SU-DHL-6 (cell line): ENCODE data around the gene NRSN2.
A peak's percentile ranks its signal among the peaks of the same experiment; 100 is the strongest.

Experiments used
- H2AFZ ChIP-seq: fragments of 200-600 bp; sonication (generic); 2 replicates; pipeline ENCODE4 v1.6.1; 2014; ENCODE audit warnings: low read depth, mild to moderate bottlenecking, moderate library complexity, mixed read lengths, antibody characterized with exemption, low read length; ENCODE audit not compliant: severe bottlenecking
- H3F3A ChIP-seq: fragments of 200-600 bp; shearing (Covaris generic); 2 replicates; pipeline ENCODE4 v1.6.0; 2016; ENCODE audit warnings: antibody characterized with exemption, mild to moderate bottlenecking; ENCODE audit not compliant: insufficient read depth
- H3K27ac ChIP-seq: fragments of 200-600 bp; sonication (generic); 2 replicates; pipeline ENCODE4 v1.5.1; 2016; ENCODE audit warnings: low read depth, mild to moderate bottlenecking, low read length, moderate library complexity, mixed read lengths
- H3K27me3 ChIP-seq: fragments of 200-600 bp; sonication (generic), shearing (Covaris generic); 2 replicates; pipeline ENCODE4 v1.6.0; 2014; ENCODE audit warnings: mild to moderate bottlenecking, low read length
- H3K36me3 ChIP-seq: fragments of 200-600 bp; sonication (generic); 2 replicates; pipeline ENCODE4 v1.6.1; 2014; ENCODE audit warnings: mild to moderate bottlenecking, low read length, mixed read lengths
- H3K4me2 ChIP-seq: fragments of 300-600, 200-600 bp; shearing (Covaris generic), sonication (generic); 2 replicates; pipeline ENCODE4 v1.6.0; 2014; ENCODE audit warnings: low read length, low read depth, mild to moderate bottlenecking; ENCODE audit not compliant: poor library complexity, severe bottlenecking
- H3K4me3 ChIP-seq: fragments of 200-600 bp; sonication (generic); 2 replicates; pipeline ENCODE4 v1.5.1; 2014; ENCODE audit warnings: antibody characterized with exemption, low read length, mild to moderate bottlenecking, mixed read lengths; ENCODE audit not compliant: insufficient read depth, poor library complexity, severe bottlenecking
- H3K79me2 ChIP-seq: fragments of 200-600 bp; sonication (generic); 2 replicates; pipeline ENCODE4 v1.6.1; 2014; ENCODE audit warnings: mild to moderate bottlenecking, low read length, moderate library complexity; ENCODE audit not compliant: insufficient read depth
- H3K9ac ChIP-seq: fragments of 200-600 bp; sonication (generic); 2 replicates; pipeline ENCODE4 v1.7.0; 2014; ENCODE audit warnings: mild to moderate bottlenecking, low read length
- H3K9me2 ChIP-seq: fragments of 200-600 bp; sonication (generic); replicated peaks from 2 replicates; pipeline ENCODE4 v1.6.1; 2014; ENCODE audit warnings: low read length; ENCODE audit not compliant: insufficient read depth
- H3K9me3 ChIP-seq: fragments of 200-600 bp; sonication (generic); 2 replicates; pipeline ENCODE4 v1.6.1; 2014; ENCODE audit warnings: low read length, mixed read lengths; ENCODE audit not compliant: insufficient read depth
- H4K20me1 ChIP-seq: fragments of 200-600 bp; sonication (generic); 2 replicates; pipeline ENCODE4 v1.6.1; 2014; ENCODE audit warnings: low read depth, mild to moderate bottlenecking, antibody characterized with exemption, low read length, moderate library complexity, mixed read lengths
- EZH2phosphoT487 ChIP-seq: fragments of 200-600 bp; sonication (generic), shearing (Covaris generic); conservative IDR thresholded peaks from 2 replicates; pipeline ENCODE4 v1.6.1; 2018; ENCODE audit warnings: mild to moderate bottlenecking, antibody characterized with exemption, low read length, moderate library complexity, mixed read lengths
- TF ChIP-seq, protein P1 (sequence below): fragments of 200-600 bp; sonication (generic); IDR thresholded peaks from one replicate; pipeline ENCODE4 v1.5.1; 2017; ENCODE audit warnings: antibody characterized with exemption, mild to moderate bottlenecking, low read length, moderate library complexity; ENCODE audit not compliant: insufficient read depth, poor library complexity, severe bottlenecking

Gene NRSN2

DNA sequence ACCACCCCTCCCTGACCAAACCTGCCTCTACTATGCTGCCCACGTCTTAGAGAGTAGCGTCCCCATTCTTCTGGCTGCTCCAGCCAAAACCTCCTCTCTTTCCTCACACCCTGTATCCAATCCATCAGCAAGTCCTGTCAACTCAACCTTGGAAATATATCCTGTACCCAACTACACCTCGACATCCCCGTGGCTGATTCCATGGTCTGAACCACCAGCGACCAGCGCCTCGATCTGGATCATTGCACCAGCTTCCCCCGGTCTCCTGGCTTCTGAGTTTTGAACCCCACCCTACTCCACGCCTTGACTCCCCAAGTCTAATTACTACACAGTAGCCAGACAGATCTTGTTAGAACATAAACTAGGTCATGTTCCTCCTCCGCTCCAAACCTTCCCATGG is 9.8 kb downstream of the NRSN2 start:
- no peak overlapping the region for H3K27ac ChIP-seq
- H3K9me3 ChIP-seq: no peaks in the 10 kb centered on the region
- no peaks in the 10 kb centered on the region for H3K36me3 ChIP-seq
- no peak overlapping the region for H3K4me2 ChIP-seq
- H2AFZ ChIP-seq: no peak overlapping the region
- no peak overlapping the region for H3K4me3 ChIP-seq
- no peaks in the 10 kb centered on the region for H3K27me3 ChIP-seq
- no peaks in the 10 kb centered on the region for H3F3A ChIP-seq
- TF ChIP-seq, protein P1, sequence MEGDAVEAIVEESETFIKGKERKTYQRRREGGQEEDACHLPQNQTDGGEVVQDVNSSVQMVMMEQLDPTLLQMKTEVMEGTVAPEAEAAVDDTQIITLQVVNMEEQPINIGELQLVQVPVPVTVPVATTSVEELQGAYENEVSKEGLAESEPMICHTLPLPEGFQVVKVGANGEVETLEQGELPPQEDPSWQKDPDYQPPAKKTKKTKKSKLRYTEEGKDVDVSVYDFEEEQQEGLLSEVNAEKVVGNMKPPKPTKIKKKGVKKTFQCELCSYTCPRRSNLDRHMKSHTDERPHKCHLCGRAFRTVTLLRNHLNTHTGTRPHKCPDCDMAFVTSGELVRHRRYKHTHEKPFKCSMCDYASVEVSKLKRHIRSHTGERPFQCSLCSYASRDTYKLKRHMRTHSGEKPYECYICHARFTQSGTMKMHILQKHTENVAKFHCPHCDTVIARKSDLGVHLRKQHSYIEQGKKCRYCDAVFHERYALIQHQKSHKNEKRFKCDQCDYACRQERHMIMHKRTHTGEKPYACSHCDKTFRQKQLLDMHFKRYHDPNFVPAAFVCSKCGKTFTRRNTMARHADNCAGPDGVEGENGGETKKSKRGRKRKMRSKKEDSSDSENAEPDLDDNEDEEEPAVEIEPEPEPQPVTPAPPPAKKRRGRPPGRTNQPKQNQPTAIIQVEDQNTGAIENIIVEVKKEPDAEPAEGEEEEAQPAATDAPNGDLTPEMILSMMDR: no peak
- no peaks in the 10 kb centered on the region for H3K9me2 ChIP-seq
- H4K20me1 ChIP-seq: no peaks in the 10 kb centered on the region
- no peak overlapping the region for H3K9ac ChIP-seq
- no peaks in the 10 kb centered on the region for H3K79me2 ChIP-seq

DNA sequence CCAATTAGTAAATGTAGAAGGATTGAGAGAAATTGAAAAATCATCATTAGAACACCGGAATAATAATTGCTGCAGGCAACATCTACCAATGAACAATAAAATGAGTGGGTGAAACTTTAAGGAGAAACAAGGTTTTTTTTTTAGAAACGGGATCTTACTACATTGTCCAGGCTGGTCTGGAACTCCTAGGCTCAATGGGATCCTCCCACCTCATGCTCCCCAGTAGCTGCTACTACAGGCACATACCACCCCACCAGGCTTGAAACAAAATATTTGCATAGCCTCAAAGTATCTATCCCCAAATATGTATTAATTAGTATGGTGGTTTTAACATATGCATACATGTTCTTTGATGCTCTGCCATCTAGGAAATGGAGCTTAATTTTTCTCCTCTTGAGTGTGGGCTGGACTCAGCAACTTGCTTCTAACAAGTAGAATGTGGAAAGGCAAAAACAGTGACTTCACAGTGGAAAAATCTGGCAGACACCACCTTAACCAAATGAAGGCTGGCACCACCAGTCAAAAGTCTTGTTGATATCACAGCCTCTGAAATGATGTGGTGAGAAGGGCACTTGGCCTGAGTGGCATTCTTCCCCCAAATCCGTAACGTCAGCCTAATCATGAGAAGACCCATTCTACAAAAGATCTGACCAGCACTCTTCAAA is 12.1 kb downstream of the NRSN2 start:
- Histone ChIP-seq H3F3A (no peaks in the 10 kb centered on the region), H3K9me2 (no peaks in the 10 kb centered on the region), H3K27me3 (no peaks in the 10 kb centered on the region), H2AFZ (no peak overlapping the region), H3K27ac (no peak overlapping the region), H3K4me2 (no peak overlapping the region), H3K9ac (no peak overlapping the region), H4K20me1 (no peaks in the 10 kb centered on the region), H3K36me3 (no peaks in the 10 kb centered on the region), H3K4me3 (no peak overlapping the region), H3K79me2 (no peaks in the 10 kb centered on the region), H3K9me3 (no peaks in the 10 kb centered on the region)
- TF ChIP-seq EZH2phosphoT487: no peak
- TF ChIP-seq, protein P1: no peak

DNA sequence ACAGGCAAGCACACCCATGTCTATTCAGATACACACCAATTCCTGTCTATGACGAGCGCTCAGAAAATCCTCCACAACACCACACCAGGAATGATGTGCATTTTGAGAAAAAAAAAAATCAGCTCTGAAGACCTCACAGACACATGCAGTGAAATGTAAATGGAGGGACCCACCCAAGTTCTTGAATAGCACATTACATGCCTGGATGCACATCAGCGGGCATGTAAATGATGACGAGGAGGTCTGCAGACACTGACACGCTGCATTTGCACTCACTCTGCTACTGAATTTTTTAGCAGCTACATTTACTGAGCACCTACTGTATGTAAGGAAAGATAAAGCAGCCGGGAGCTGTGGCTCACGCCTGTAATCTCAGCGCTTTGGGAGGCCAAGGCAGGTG is 14.7 kb downstream of the NRSN2 start:
- Histone ChIP-seq H3K27me3 (no peaks in the 10 kb centered on the region), H4K20me1 (no peaks in the 10 kb centered on the region), H3K27ac (no peak overlapping the region), H3K36me3 (no peaks in the 10 kb centered on the region), H3K4me3 (no peak overlapping the region), H3K9ac (no peak overlapping the region), H3K9me3 (no peaks in the 10 kb centered on the region), H3K79me2 (no peaks in the 10 kb centered on the region), H3K9me2 (no peaks in the 10 kb centered on the region), H3K4me2 (peak overlapping the region; percentile 8), H3F3A (no peaks in the 10 kb centered on the region), H2AFZ (no peak overlapping the region)
- TF ChIP-seq, protein P1: no peak
- TF ChIP-seq EZH2phosphoT487: no peak
